Lower leg skin (tissue), 4 donors: ENCODE results near the gene VIL1. TPM values are rescaled to one million over a fixed set of nuclear protein-coding genes. Genes with fewer than 3 reads are reported as not detected.

Experiments
- DNase-seq, 2 donors: peaks; one replicate each; pipeline ENCODE4 v3.0.0-alpha.2; 2019; ENCODE audit warnings: low spot score in 2 of 2
- H3K4me3 ChIP-seq: fragments of 200-600 bp; sonication (generic); 2 replicates; pipeline ENCODE4 v1.5.1; 2017; ENCODE audit warnings: mild to moderate bottlenecking, low read depth; ENCODE audit not compliant: poor library complexity, severe bottlenecking
- POLR2A ChIP-seq, 2 donors: fragments of 450-650 bp; IDR thresholded peaks; one replicate each; pipeline ENCODE4 v1.6.1; 2016 to 2017; ENCODE audit warnings: antibody characterized with exemption in 2 of 2, mild to moderate bottlenecking in 1 of 2, moderate library complexity in 1 of 2
- WGBS, 2 donors: methylation state at CpG; one replicate each; pipeline ENCODE4 v1.1.5; 2018; 5-methylcytosine and 5-hydroxymethylcytosine counted together
- intact Hi-C: fragments of 100-400 bp; cut with DNase I; formaldehyde crosslinking; loops from one replicate; pipeline ENCODE4 v1.15.0; 2023; ENCODE audit warnings: low total_unique reads
- total RNA-seq, 4 donors: library from RNA; depleted of rRNA; stranded (reverse); fragments of >200 nt; gene quantifications; one replicate each; pipeline ENCODE4 v1.1.0, GENCODE V29; 2016
- TF ChIP-seq, protein P1 (sequence below), 3 donors: fragments of 450-650 bp; IDR thresholded peaks; one replicate each; pipeline ENCODE4 v1.5.1; 2016; ENCODE audit warnings: antibody characterized with exemption in 3 of 3, mild to moderate bottlenecking in 3 of 3, moderate library complexity in 2 of 3

VIL1 gene
- total RNA-seq: under 1 TPM in 2 of 4 donors, not detected in 2; 0.84 to 0.98 TPM

DNA sequence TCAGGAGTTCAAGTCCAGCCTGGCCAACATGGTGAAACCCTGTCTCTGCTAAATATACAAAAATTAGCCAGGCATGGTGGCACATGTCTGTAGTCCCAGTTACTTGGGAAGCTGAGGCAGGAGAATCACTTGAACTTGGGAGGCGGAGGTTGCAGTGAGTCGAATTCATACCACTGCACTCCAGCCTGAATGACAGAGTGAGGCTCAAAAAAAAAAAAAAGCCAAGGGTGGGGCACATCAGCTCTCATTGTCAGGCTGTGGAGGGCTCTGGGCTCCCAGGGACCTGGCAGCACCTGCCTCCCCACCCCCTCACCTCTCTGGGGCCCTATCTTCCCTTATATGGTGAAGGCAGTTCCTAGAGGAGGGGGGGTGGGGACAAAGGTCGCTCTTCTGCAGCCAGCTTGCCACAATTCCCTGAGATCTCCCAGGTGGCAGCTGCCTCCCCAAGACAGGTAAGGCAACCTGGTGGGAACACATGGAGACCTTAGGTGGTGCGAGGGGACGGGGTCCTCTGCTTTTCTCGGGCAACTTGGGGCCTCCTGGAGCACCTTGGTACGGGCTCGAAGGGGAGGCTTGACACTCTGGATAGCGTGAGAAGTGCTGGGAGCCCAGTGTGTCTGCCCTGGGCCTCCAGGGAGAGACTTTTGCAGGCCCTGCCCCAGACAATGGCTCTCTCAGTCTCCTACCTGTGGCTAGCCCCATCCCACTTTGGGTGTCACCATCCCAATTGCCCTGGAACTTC, at the start of gene VIL1:
Gene VIL1 (plus strand): TSS at position 407 of the 742 bp plus-strand sequence. CDS start 4,656 bp downstream, outside the sequence.
- WGBS, 2 donors: 90% methylated on average over 7 to 9 of the region's 9 CpGs
- no peak for TF ChIP-seq POLR2A (IDR thresholded peaks at IDR 0.05)
- TF ChIP-seq, protein P1, sequence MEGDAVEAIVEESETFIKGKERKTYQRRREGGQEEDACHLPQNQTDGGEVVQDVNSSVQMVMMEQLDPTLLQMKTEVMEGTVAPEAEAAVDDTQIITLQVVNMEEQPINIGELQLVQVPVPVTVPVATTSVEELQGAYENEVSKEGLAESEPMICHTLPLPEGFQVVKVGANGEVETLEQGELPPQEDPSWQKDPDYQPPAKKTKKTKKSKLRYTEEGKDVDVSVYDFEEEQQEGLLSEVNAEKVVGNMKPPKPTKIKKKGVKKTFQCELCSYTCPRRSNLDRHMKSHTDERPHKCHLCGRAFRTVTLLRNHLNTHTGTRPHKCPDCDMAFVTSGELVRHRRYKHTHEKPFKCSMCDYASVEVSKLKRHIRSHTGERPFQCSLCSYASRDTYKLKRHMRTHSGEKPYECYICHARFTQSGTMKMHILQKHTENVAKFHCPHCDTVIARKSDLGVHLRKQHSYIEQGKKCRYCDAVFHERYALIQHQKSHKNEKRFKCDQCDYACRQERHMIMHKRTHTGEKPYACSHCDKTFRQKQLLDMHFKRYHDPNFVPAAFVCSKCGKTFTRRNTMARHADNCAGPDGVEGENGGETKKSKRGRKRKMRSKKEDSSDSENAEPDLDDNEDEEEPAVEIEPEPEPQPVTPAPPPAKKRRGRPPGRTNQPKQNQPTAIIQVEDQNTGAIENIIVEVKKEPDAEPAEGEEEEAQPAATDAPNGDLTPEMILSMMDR (IDR thresholded peaks at IDR 0.05): no peak
- H3K4me3 ChIP-seq: no peak within 1 kb of the TSS
- no peak for DNase-seq
- intact Hi-C loops: no loop called here

GRCh38 chr2:218369330-218369729, 49.6 kb upstream of the VIL1 start:
- DNase-seq: no peak
- TF ChIP-seq POLR2A (IDR thresholded peaks at IDR 0.05): no peak
- TF ChIP-seq, protein P1 (IDR thresholded peaks at IDR 0.05): no peak
- intact Hi-C loops: no loop called here
- no peak overlapping the region for H3K4me3 ChIP-seq
- 47 to 58% methylated on average over 2 of the region's 2 CpGs for WGBS, 2 donors

DNA sequence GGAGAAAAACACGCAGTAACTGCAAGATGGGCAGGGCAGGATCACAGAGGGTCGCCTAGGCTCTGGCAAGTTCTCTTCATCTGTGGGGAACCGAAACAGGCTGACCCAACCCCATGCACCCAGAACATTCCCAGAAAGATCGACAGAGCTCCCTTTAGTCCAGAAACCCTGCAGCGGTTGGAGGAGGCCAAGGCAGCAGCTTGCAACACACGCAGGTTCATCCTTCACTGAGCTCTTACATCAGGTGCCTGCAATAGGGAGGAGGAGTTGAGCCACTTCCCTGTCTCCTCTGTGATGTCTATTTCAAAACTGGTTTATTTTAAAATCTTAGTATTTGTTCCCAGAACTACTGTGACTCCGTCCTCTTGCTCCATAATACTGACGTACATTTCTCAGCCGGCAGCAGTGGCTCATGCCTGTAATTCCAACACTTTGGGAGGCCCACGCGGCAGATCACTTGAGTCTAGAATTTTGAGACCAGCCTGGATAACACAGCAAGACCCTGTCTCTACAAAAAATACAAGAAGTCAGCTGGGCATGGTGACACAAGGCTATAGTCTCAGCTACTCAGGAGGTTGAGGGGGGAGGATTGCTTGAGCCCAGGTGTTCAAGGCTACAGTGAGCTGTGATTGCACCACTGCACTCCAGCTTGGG, 48.4 kb upstream of the VIL1 start:
- DNase-seq: peak in 1 of 2 donors; percentile 91
- intact Hi-C loops: no loop called here
- 62 to 69% methylated on average over 11 of the region's 11 CpGs for WGBS, 2 donors
- H3K4me3 ChIP-seq: no peak overlapping the region
- TF ChIP-seq, protein P1 (IDR thresholded peaks at IDR 0.05): no peak
- TF ChIP-seq POLR2A (IDR thresholded peaks at IDR 0.05): no peak

- H3K4me3 ChIP-seq: no peak overlapping the region
- intact Hi-C loops: no loop called here
- DNase-seq: no peak
- TF ChIP-seq, protein P1 (IDR thresholded peaks at IDR 0.05): no peak
- TF ChIP-seq POLR2A (IDR thresholded peaks at IDR 0.05): no peak
Measured at GRCh38 chr2:218371983-218372350, 47.0 kb upstream of the VIL1 start.

DNA sequence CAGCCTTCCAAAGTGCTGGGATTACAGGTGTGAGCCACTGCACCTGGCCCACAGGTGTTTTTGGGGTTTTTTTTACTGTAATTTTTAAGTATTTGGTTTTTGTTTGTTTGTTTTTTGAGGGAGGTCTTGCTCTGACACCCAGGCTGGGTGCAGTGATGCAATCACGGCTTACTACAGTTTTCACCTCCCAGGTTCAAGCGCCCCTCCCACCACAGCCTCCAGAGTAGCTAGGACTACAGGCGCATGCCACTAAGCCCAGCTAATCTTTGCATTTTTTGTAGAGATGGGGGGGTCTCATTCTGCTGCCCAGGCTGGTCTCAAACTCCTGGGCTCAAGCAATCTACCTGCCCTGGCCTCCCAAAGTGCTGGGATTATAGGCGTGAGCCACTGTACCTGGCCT, 44.1 kb upstream of the VIL1 start:
- TF ChIP-seq POLR2A (IDR thresholded peaks at IDR 0.05): no peak
- TF ChIP-seq, protein P1 (IDR thresholded peaks at IDR 0.05): no peak
- intact Hi-C loops: no loop called here
- no peak overlapping the region for H3K4me3 ChIP-seq
- no peak for DNase-seq
- WGBS, 2 donors: 73 to 74% methylated on average over 4 of the region's 4 CpGs
